ENCODE measurements around the gene DNAH10.
"Not testable (repeated sequence)": the region's sequence is repeated elsewhere in the genome, so short reads cannot be mapped to it uniquely, and the experiment has no call there.

Gene DNAH10

DNA sequence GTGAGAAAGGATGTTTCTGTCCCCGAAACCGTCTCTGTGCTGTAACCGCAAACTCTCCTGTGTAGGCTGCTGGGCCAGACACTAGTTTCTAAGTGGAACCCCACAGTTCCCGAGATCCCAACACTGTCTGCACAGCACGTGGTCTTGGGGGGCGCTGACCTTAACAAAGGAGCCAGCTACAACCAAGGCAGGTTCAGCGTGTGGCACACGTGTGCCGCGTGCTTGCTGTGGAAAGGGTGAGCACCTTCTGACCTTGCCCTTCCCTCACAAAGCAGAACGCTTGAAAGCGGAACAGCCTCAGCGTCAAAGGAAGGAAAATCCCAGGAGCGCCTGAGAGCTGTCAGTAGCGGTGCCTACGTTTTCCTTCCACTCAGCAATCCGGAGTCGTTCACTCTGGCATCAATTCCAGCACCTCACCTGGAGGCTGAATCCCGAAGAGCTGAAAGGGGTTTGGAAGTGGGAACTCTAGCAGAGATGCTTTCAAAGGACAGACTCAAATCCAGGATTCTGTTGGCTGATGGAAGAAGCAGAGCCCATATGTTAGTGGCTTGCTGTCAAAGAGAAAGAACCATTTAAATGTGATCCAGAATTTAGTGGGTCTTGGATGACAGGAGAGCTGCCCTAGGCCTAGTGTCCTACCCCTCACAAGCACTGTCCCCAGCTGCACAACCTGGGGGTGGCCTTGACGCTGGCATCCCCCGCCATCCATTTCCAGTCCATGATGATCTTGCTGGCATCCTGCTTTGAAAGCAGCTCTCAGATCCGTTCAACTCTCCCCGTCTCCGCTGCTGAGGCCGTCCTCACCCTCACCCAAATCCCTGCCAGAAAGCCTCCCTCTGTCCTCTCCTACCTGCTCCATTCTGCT, 183.4 kb downstream of the DNAH10 start:
- H3K4ac ChIP-seq (ENCODE audit: low read length): no peak overlapping the region
- no peak overlapping the region for H4K8ac ChIP-seq (ENCODE audit: low read depth, low read length)
- H3K4me2 ChIP-seq (ENCODE audit: insufficient read depth, low read length, poor library complexity, severe bottlenecking): no peak overlapping the region
- H2BK120ac ChIP-seq (ENCODE audit: low read depth, low read length): no peak overlapping the region
- H3K9ac ChIP-seq (ENCODE audit: low read depth, low read length, poor library complexity): peak overlapping the region; percentile 24
- H2AFZ ChIP-seq (ENCODE audit: low read length): no peak overlapping the region
- H3K27me3 ChIP-seq (ENCODE audit: control insufficient read depth in 3 of 3, insufficient read depth in 3 of 3, low read depth in 1 of 3, low read length in 3 of 3): no peaks in the 10 kb centered on the region
- H2BK5ac ChIP-seq (ENCODE audit: low read length): no peak overlapping the region
- no peak overlapping the region for H2AK5ac ChIP-seq (ENCODE audit: low read depth, low read length)
- H2BK15ac ChIP-seq (ENCODE audit: low read length): no peak overlapping the region
- H3K4me1 ChIP-seq (ENCODE audit: control insufficient read depth in 2 of 2, insufficient read depth in 1 of 2, low read depth in 1 of 2, low read length in 2 of 2): peaks cover 10 to 21% of the 10 kb centered on the region in 2 donors
- H4K91ac ChIP-seq (ENCODE audit: low read depth, low read length, poor library complexity): no peak overlapping the region
- no CpG with 5 or more reads among the region's 25 CpGs for WGBS, 2 donors (ENCODE audit: extremely low coverage in 2 of 2, insufficient read length in 2 of 2, insufficient replicate concordance in 1 of 2)
- no peaks in the 10 kb centered on the region for H3K79me1 ChIP-seq (ENCODE audit: low read depth, low read length)
- peaks cover 5 to 25% of the 10 kb centered on the region in 2 donors for H3K9me3 ChIP-seq (replicated peaks in 1 of 2; ENCODE audit: control insufficient read depth in 2 of 2, insufficient read depth in 1 of 2, low read depth in 1 of 2, low read length in 2 of 2)
- peak overlapping the region; percentile 76 for H3K23ac ChIP-seq (ENCODE audit: low read depth, low read length, poor library complexity)
- H3K27ac ChIP-seq (replicated peaks; ENCODE audit: low read length): no peak overlapping the region
- DNase-seq (ENCODE audit: low spot score): no peak
- H3K14ac ChIP-seq (ENCODE audit: low read length): no peak overlapping the region
- H2BK12ac ChIP-seq (ENCODE audit: low read length): no peak overlapping the region
- no peak overlapping the region for H3K4me3 ChIP-seq (ENCODE audit: low read length in 2 of 2)
- peaks cover 7 to 39% of the 10 kb centered on the region in 2 donors for H3K36me3 ChIP-seq (replicated peaks in 1 of 2; ENCODE audit: control insufficient read depth in 2 of 2, insufficient read depth in 2 of 2, low read length in 2 of 2)
- peak overlapping the region; percentile 27 for H3K18ac ChIP-seq (ENCODE audit: low read length)

DNA sequence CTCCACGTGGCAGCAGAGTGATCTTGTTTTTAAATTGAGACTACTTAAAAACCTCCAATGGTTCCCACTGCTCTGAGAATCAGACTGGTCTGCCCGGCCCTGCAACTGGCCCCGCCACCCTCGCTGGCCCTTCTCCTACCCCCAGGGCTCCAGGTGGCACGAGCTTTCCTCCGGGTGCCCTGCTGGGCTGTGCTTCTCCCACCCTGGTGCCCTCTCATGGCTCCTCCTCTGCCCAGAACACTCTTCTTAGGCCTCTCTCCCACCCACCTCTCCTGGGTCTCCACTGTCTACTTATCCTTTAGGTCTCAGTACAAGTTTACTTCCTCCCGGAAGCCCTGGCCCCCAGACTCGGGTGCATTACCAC, 184.0 kb downstream of the DNAH10 start:
- no peak overlapping the region for H2BK12ac ChIP-seq (ENCODE audit: low read length)

DNA sequence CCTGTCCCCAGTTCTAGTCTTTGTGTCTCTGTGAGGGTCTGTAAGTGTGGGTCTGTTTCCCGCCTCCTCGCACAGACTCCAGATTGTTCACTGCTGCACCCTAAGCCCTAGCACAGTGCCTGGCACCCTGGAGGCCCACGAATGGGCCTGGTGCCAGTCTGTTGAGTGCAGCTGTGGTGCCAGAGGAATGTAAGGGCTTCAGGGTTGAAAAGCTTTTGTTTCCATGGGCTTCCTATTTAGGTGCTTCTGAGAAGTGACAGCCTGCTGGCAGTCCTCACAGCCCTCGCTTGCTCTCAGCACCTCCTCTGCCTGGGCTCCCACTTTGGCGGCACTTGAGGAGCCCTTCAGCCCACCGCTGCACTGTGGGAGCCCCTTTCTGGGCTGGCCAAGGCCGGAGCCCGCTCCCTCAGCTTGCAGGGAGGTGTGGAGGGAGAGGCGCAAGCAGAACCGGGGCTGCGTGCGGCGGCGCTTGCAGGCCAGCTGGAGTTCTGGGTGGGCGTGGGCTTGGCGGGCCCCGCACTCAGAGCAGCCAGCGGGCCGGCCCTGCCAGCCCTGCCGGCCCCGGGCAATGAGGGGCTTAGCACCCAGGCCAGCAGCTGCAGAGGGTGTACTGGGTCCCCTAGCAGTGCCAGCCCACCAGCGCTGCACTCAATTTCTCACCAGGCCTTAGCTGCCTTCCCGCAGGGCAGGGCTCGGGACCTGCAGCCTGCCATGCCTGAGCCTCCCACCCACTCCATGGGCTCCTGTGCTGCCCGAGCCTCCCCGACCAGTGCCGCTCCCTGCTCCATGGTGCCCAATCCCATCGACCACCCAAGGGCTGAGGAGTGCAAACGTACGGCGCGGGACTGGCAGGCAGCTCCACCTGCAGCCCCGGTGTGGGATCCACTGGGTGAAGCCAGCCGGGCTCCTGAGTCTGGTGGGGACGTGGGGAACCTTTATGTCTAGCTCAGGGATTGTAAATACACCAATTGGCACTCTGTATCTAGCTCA, 184.7 kb downstream of the DNAH10 start:
- no CpG with 5 or more reads among the region's 35 CpGs for WGBS, 2 donors (ENCODE audit: extremely low coverage in 2 of 2, insufficient read length in 2 of 2, insufficient replicate concordance in 1 of 2)
- not testable (repeated sequence) for H3K27me3 ChIP-seq (ENCODE audit: control insufficient read depth in 3 of 3, insufficient read depth in 3 of 3, low read depth in 1 of 3, low read length in 3 of 3)

More for the DNA sequence above, 184.0 kb downstream of the DNAH10 start:
- no peak overlapping the region for H3K27ac ChIP-seq (replicated peaks; ENCODE audit: low read length)
- H4K91ac ChIP-seq (ENCODE audit: low read depth, low read length, poor library complexity): no peak overlapping the region
- H2AFZ ChIP-seq (ENCODE audit: low read length): no peak overlapping the region
- H2BK15ac ChIP-seq (ENCODE audit: low read length): no peak overlapping the region
- H3K4me1 ChIP-seq (ENCODE audit: control insufficient read depth in 2 of 2, insufficient read depth in 1 of 2, low read depth in 1 of 2, low read length in 2 of 2): peaks cover 10 to 26% of the 10 kb centered on the region in 2 donors
- H2BK5ac ChIP-seq (ENCODE audit: low read length): no peak overlapping the region
- WGBS, 2 donors (ENCODE audit: extremely low coverage in 2 of 2, insufficient read length in 2 of 2, insufficient replicate concordance in 1 of 2): no CpG with 5 or more reads among the region's 8 CpGs
- no peak overlapping the region for H4K8ac ChIP-seq (ENCODE audit: low read depth, low read length)
- no peak overlapping the region for H3K4ac ChIP-seq (ENCODE audit: low read length)
- no peak overlapping the region for H3K14ac ChIP-seq (ENCODE audit: low read length)
- no peak for DNase-seq (ENCODE audit: low spot score)
- H3K4me2 ChIP-seq (ENCODE audit: insufficient read depth, low read length, poor library complexity, severe bottlenecking): no peak overlapping the region
- H2AK5ac ChIP-seq (ENCODE audit: low read depth, low read length): no peak overlapping the region
- H3K27me3 ChIP-seq (ENCODE audit: control insufficient read depth in 3 of 3, insufficient read depth in 3 of 3, low read depth in 1 of 3, low read length in 3 of 3): no peaks in the 10 kb centered on the region
- H3K23ac ChIP-seq (ENCODE audit: low read depth, low read length, poor library complexity): no peak overlapping the region
- H3K18ac ChIP-seq (ENCODE audit: low read length): no peak overlapping the region
- H3K36me3 ChIP-seq (replicated peaks in 1 of 2; ENCODE audit: control insufficient read depth in 2 of 2, insufficient read depth in 2 of 2, low read length in 2 of 2): peaks cover 7 to 38% of the 10 kb centered on the region in 2 donors
- H3K4me3 ChIP-seq (ENCODE audit: low read length in 2 of 2): no peak overlapping the region
- no peak overlapping the region for H2BK120ac ChIP-seq (ENCODE audit: low read depth, low read length)
- peaks cover 5 to 27% of the 10 kb centered on the region in 2 donors for H3K9me3 ChIP-seq (replicated peaks in 1 of 2; ENCODE audit: control insufficient read depth in 2 of 2, insufficient read depth in 1 of 2, low read depth in 1 of 2, low read length in 2 of 2)
- H3K9ac ChIP-seq (ENCODE audit: low read depth, low read length, poor library complexity): no peak overlapping the region
- no peaks in the 10 kb centered on the region for H3K79me1 ChIP-seq (ENCODE audit: low read depth, low read length)

More for the DNA sequence above, 184.7 kb downstream of the DNAH10 start:
- not testable (repeated sequence) for H3K79me1 ChIP-seq (ENCODE audit: low read depth, low read length); H4K91ac ChIP-seq (ENCODE audit: low read depth, low read length, poor library complexity); H2AFZ ChIP-seq (ENCODE audit: low read length); H3K14ac ChIP-seq (ENCODE audit: low read length); H3K9ac ChIP-seq (ENCODE audit: low read depth, low read length, poor library complexity); H3K4me2 ChIP-seq (ENCODE audit: insufficient read depth, low read length, poor library complexity, severe bottlenecking); DNase-seq (ENCODE audit: low spot score); H3K27ac ChIP-seq (replicated peaks; ENCODE audit: low read length); H2AK5ac ChIP-seq (ENCODE audit: low read depth, low read length); H2BK120ac ChIP-seq (ENCODE audit: low read depth, low read length); H3K4ac ChIP-seq (ENCODE audit: low read length); H4K8ac ChIP-seq (ENCODE audit: low read depth, low read length); H2BK5ac ChIP-seq (ENCODE audit: low read length); H3K4me3 ChIP-seq (ENCODE audit: low read length in 2 of 2); H2BK12ac ChIP-seq (ENCODE audit: low read length); H3K23ac ChIP-seq (ENCODE audit: low read depth, low read length, poor library complexity); H2BK15ac ChIP-seq (ENCODE audit: low read length); H3K18ac ChIP-seq (ENCODE audit: low read length)
- Histone ChIP-seq H3K9me3 (replicated peaks in 1 of 2; ENCODE audit: control insufficient read depth in 2 of 2, insufficient read depth in 1 of 2, low read depth in 1 of 2, low read length in 2 of 2) (peaks cover 4 to 21% of the 10 kb centered on the region in 2 donors), H3K4me1 (ENCODE audit: control insufficient read depth in 2 of 2, insufficient read depth in 1 of 2, low read depth in 1 of 2, low read length in 2 of 2) (peaks cover 10 to 32% of the 10 kb centered on the region in 2 donors), H3K36me3 (replicated peaks in 1 of 2; ENCODE audit: control insufficient read depth in 2 of 2, insufficient read depth in 2 of 2, low read length in 2 of 2) (peaks cover 4 to 32% of the 10 kb centered on the region in 2 donors)

Measured in neuronal stem cell (in vitro differentiated cells).